Liver (tissue), 9 donors: ENCODE measurements around the gene PLEKHG4. TPM values are rescaled to one million over a fixed set of nuclear protein-coding genes. Genes with fewer than 3 reads are reported as not detected.

ENCODE experiments used
- DNase-seq: peaks from one replicate; pipeline ENCODE4 v3.0.0-alpha.2; 2017; ENCODE audit warnings: low spot score
- H3K27ac ChIP-seq, 2 donors: one replicate each; pipeline ENCODE4 v1.7.0; 2013; ENCODE audit warnings: inconsistent platforms in 2 of 2, low read length in 2 of 2, control low read depth in 1 of 2, low read depth in 1 of 2, mild to moderate bottlenecking in 1 of 2
- H3K27me3 ChIP-seq, 4 donors: one replicate each; pipeline versions ENCODE4 v1.6.1 to v1.7.0; 2013; ENCODE audit warnings: low read length in 3 of 4, inconsistent platforms in 1 of 4, mild to moderate bottlenecking in 1 of 4, moderate library complexity in 1 of 4; ENCODE audit not compliant: control insufficient read depth in 4 of 4, insufficient read depth in 4 of 4
- H3K36me3 ChIP-seq, 4 donors: one replicate each; pipeline versions ENCODE4 v1.6.1 to v1.7.0; 2013; ENCODE audit warnings: low read length in 3 of 4, mild to moderate bottlenecking in 3 of 4, low read depth in 1 of 4, moderate library complexity in 1 of 4; ENCODE audit not compliant: control insufficient read depth in 4 of 4, insufficient read depth in 3 of 4
- H3K4me1 ChIP-seq, 4 donors: one replicate each; pipeline versions ENCODE4 v1.6.1 to v1.7.0; 2013; ENCODE audit warnings: low read length in 3 of 4, mild to moderate bottlenecking in 3 of 4, moderate library complexity in 1 of 4; ENCODE audit not compliant: control insufficient read depth in 4 of 4, insufficient read depth in 4 of 4
- H3K4me3 ChIP-seq, 3 donors: one replicate each; pipeline versions ENCODE4 v1.6.1 to v1.7.0; 2013; ENCODE audit warnings: low read length in 3 of 3, control low read depth in 1 of 3, low read depth in 1 of 3, mild to moderate bottlenecking in 1 of 3
- H3K9ac ChIP-seq, 2 donors: one replicate each; pipeline ENCODE4 v1.7.0; 2013; ENCODE audit warnings: low read length in 2 of 2, mild to moderate bottlenecking in 2 of 2, moderate library complexity in 2 of 2, control low read depth in 1 of 2, low read depth in 1 of 2
- H3K9me3 ChIP-seq, 4 donors: one replicate each; pipeline versions ENCODE4 v1.6.1 to v1.7.0; 2013; ENCODE audit warnings: low read length in 3 of 4; ENCODE audit not compliant: control insufficient read depth in 4 of 4
- EGR1 ChIP-seq, 2 donors: IDR thresholded peaks; 2 replicates each; pipeline ENCODE4 v1.6.1; 2016 to 2018; ENCODE audit warnings: antibody characterized with exemption in 2 of 2, low read depth in 2 of 2
- FOXA1 ChIP-seq: IDR thresholded peaks from 2 replicates; pipeline ENCODE4 v1.6.1; 2016; ENCODE audit warnings: antibody characterized with exemption
- GABPA ChIP-seq, 2 donors: IDR thresholded peaks in 1 of 2; conservative IDR thresholded peaks in 1 of 2; 2 replicates each; pipeline ENCODE4 v1.6.1; 2016; ENCODE audit warnings: antibody characterized with exemption in 2 of 2, mild to moderate bottlenecking in 1 of 2, moderate library complexity in 1 of 2
- HNF4A ChIP-seq, 2 donors: conservative IDR thresholded peaks; 2 replicates each; pipeline ENCODE4 v1.6.1; 2016; ENCODE audit warnings: antibody characterized with exemption in 2 of 2, mild to moderate bottlenecking in 2 of 2
- JUND ChIP-seq, 2 donors: IDR thresholded peaks; 2 replicates each; pipeline ENCODE4 v1.6.1; 2016; ENCODE audit warnings: antibody characterized with exemption in 2 of 2
- NR2F2 ChIP-seq: IDR thresholded peaks from 2 replicates; pipeline ENCODE4 v1.6.1; 2016; ENCODE audit warnings: antibody characterized with exemption
- RAD21 ChIP-seq, 2 donors: IDR thresholded peaks; 2 replicates each; pipeline ENCODE4 v1.6.1; 2016; ENCODE audit warnings: antibody characterized with exemption in 2 of 2, mild to moderate bottlenecking in 2 of 2
- REST ChIP-seq: IDR thresholded peaks from 2 replicates; pipeline ENCODE4 v1.6.1; 2016; ENCODE audit warnings: antibody characterized with exemption, mild to moderate bottlenecking
- RXRA ChIP-seq, 2 donors: IDR thresholded peaks; 2 replicates each; pipeline ENCODE4 v1.6.1; 2017 to 2018; ENCODE audit warnings: antibody characterized with exemption in 2 of 2, mild to moderate bottlenecking in 1 of 2
- SP1 ChIP-seq: IDR thresholded peaks from 2 replicates; pipeline ENCODE4 v1.6.1; 2018; ENCODE audit warnings: antibody characterized with exemption, mild to moderate bottlenecking
- WGBS: extraction: QIAGEN DNeasy Blood & Tissue Kit; methylation state at CpG from one replicate; pipeline ENCODE4 v1.1.7; 2013; 5-methylcytosine and 5-hydroxymethylcytosine counted together
- polyA plus RNA-seq, 2 donors: library from polyadenylated mRNA; stranded (reverse) in 1 of 2; unstranded in 1 of 2; fragments of 200-250 nt in 1 of 2; fragments of >200 nt in 1 of 2; fragmentation: Nextera tagmentation in 1 of 2; extraction: Ambion mirVana in 1 of 2; gene quantifications; one replicate each; pipeline versions ENCODE4 v1.2.1 to v1.2.3, GENCODE V29; 2013 to 2015
- total RNA-seq, 2 donors: library from RNA; depleted of rRNA; stranded (reverse); fragments of >200 nt; gene quantifications; one replicate each; pipeline ENCODE4 v1.2.3, GENCODE V29; 2014
- TF ChIP-seq, protein P1 (sequence below): IDR thresholded peaks from 2 replicates; pipeline ENCODE4 v1.6.1; 2016; ENCODE audit warnings: antibody characterized with exemption
- TF ChIP-seq, protein P2 (sequence below): IDR thresholded peaks from 2 replicates; pipeline ENCODE4 v1.6.1; 2016; ENCODE audit warnings: antibody characterized with exemption
- donor health status: healthy.
- donor health status: healthy.
- donor health status: healthy.
- donor health status: healthy.
- donor health status: healthy.

Gene PLEKHG4
- total and polyA plus RNA-seq, 4 donors = 0.21 to 2.6 (median 0.68) TPM

DNA sequence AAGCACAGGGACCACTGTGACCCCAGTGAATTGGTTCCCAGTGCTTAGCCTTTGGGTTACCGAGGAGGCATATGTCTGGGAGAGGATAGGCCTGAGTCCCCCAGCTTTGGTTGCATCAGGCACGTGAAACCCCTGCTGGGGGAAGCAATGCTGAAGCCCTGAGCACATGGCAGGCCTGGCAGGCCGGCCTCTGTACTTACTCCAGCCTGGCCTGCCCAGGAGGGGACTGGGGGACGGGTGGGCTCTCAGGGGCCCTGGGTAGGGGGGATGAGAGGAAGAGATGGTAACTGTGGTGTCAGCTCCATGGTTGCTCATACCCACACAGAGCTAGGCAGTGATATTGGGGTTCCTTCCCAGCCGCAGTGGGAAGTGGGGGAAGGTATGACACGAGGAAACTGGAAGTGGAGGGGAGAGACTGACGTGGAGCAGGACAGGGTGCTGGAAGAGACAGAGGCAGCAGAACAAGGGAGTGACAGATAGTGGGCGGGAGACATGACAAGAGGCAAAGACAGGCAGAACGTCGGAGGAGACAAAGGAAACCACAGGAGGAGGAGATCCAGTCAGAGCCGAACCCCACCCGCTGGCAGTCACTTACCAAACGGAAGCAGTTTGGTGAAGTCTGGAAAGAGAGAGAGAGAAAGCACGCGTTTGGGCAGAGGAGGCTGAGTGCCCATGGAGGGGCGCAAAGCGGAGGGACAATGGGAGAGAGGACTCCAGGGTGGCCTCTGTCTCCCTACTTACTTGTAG lies 43.3 kb upstream of the PLEKHG4 start:
- Histone ChIP-seq H3K9me3 (no peaks in the 10 kb centered on the region), H3K9ac (no peak overlapping the region), H3K4me1 (peaks cover 0 to 7% (median 0%) of the 10 kb centered on the region in 4 donors), H3K4me3 (no peak overlapping the region), H3K27me3 (no peaks in the 10 kb centered on the region), H3K36me3 (peaks cover 0 to 16% (median 2%) of the 10 kb centered on the region in 4 donors), H3K27ac (no peak overlapping the region)
- no peak for DNase-seq
- 88% methylated on average over 17 of the region's 17 CpGs for WGBS
- TF ChIP-seq, protein P1, sequence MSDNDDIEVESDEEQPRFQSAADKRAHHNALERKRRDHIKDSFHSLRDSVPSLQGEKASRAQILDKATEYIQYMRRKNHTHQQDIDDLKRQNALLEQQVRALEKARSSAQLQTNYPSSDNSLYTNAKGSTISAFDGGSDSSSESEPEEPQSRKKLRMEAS = no peak
- no peak for TF ChIP-seq NR2F2
- TF ChIP-seq EGR1 (IDR thresholded peaks at IDR 0.05; ENCODE audit: low read depth in 2 of 2) = no peak
- TF ChIP-seq SP1 = no peak
- no peak for TF ChIP-seq JUND (IDR thresholded peaks at IDR 0.05)
- no peak for TF ChIP-seq FOXA1
- TF ChIP-seq, protein P2, sequence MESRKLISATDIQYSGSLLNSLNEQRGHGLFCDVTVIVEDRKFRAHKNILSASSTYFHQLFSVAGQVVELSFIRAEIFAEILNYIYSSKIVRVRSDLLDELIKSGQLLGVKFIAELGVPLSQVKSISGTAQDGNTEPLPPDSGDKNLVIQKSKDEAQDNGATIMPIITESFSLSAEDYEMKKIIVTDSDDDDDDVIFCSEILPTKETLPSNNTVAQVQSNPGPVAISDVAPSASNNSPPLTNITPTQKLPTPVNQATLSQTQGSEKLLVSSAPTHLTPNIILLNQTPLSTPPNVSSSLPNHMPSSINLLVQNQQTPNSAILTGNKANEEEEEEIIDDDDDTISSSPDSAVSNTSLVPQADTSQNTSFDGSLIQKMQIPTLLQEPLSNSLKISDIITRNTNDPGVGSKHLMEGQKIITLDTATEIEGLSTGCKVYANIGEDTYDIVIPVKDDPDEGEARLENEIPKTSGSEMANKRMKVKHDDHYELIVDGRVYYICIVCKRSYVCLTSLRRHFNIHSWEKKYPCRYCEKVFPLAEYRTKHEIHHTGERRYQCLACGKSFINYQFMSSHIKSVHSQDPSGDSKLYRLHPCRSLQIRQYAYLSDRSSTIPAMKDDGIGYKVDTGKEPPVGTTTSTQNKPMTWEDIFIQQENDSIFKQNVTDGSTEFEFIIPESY = no peak
- no peak for TF ChIP-seq HNF4A (conservative IDR thresholded peaks at IDR 0.05)
- no peak for TF ChIP-seq GABPA (IDR thresholded peaks at IDR 0.05 in 1 of 2, conservative IDR thresholded peaks at IDR 0.05 in 1 of 2)
- no peak for TF ChIP-seq REST
- no peak for TF ChIP-seq RAD21 (IDR thresholded peaks at IDR 0.05)
- no peak for TF ChIP-seq RXRA (IDR thresholded peaks at IDR 0.05)

- TF ChIP-seq HNF4A (conservative IDR thresholded peaks at IDR 0.05) = no peak
- Histone ChIP-seq H3K9me3 (no peaks in the 10 kb centered on the region), H3K4me1 (peaks cover 0 to 3% (median 1%) of the 10 kb centered on the region in 4 donors), H3K27ac (no peak overlapping the region), H3K4me3 (no peak overlapping the region), H3K27me3 (no peaks in the 10 kb centered on the region), H3K36me3 (peaks cover 0 to 16% (median 2%) of the 10 kb centered on the region in 4 donors), H3K9ac (no peak overlapping the region)
- 73% methylated on average over 50 of the region's 50 CpGs for WGBS
- DNase-seq = peak; percentile 79
Observed at GRCh38 chr16:67236563-67237395, 42.6 kb upstream of the PLEKHG4 start.
